Neural cell (in vitro differentiated cells): Measurements from ENCODE around the gene RBM34.

Experiments used
- CTCF ChIP-seq: fragments of 450-650 bp; IDR thresholded peaks from 2 replicates; pipeline ENCODE4 v1.5.1; 2014; ENCODE audit warnings: antibody characterized with exemption, mild to moderate bottlenecking, moderate library complexity; ENCODE audit not compliant: poor library complexity, severe bottlenecking
- EP300 ChIP-seq: fragments of 450-650 bp; conservative IDR thresholded peaks from 2 replicates; pipeline ENCODE4 v1.6.1; 2014; ENCODE audit warnings: antibody characterized with exemption, mild to moderate bottlenecking, moderate library complexity; ENCODE audit not compliant: poor library complexity, severe bottlenecking
- EZH2 ChIP-seq: fragments of 200-600, 300-800 bp; shearing (Covaris generic), sonication (generic); IDR thresholded peaks from 2 replicates; pipeline ENCODE4 v1.6.1; 2014; ENCODE audit warnings: antibody characterized with exemption, low read length, borderline replicate concordance, mild to moderate bottlenecking; ENCODE audit not compliant: insufficient read depth, poor library complexity, severe bottlenecking
- POLR2AphosphoS5 ChIP-seq: IDR thresholded peaks from 2 replicates; pipeline ENCODE4 v1.6.1; 2012
- RAD21 ChIP-seq: fragments of 450-650 bp; conservative IDR thresholded peaks from 2 replicates; pipeline ENCODE4 v1.6.1; 2014; ENCODE audit warnings: antibody characterized with exemption, mild to moderate bottlenecking, moderate library complexity
- REST ChIP-seq: IDR thresholded peaks from 2 replicates; pipeline ENCODE4 v1.6.1; 2012; ENCODE audit warnings: borderline replicate concordance

GRCh38 chr1:235112297-235113182 is 48.5 kb downstream of the RBM34 start:
- no peak for TF ChIP-seq CTCF
- TF ChIP-seq POLR2AphosphoS5 = no peak
- no peak for TF ChIP-seq REST
- no peak for TF ChIP-seq EZH2
- no peak for TF ChIP-seq RAD21
- no peak for TF ChIP-seq EP300
